Measurements from ENCODE around the gene TREH.

TREH gene

DNA sequence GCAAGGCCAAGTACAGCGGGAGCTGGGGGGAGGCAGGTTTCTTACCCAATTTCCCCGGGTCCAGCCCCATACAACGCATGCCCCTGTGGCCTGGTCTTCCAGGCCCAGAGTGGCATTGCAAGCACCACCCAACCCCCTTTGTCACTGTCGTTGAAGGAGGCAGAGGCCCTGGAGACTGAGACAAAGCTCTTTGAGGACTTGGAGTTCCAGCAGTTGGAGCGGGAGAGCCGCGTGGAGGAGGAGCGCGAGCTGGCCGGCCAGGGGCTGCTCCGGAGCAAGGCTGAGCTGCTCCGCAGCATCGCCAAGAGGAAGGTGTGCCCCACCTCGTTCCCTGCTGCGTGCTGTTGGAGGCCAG is 44.2 kb downstream of the TREH start:
- Mint-ChIP-seq H3K27me3 (ENCODE audit: low read depth, poor library complexity) (peaks cover 2% of the 10 kb centered on the region), H3K36me3 (ENCODE audit: low read depth) (peaks cover 32% of the 10 kb centered on the region), H3K9me3 (no peaks in the 10 kb centered on the region), H3K4me3 (peak overlapping the region; percentile 78), H3K4me1 (peaks cover 31% of the 10 kb centered on the region), H3K27ac (no peak overlapping the region)
- peak; percentile 41 for DNase-seq
- TF ChIP-seq, protein P1, sequence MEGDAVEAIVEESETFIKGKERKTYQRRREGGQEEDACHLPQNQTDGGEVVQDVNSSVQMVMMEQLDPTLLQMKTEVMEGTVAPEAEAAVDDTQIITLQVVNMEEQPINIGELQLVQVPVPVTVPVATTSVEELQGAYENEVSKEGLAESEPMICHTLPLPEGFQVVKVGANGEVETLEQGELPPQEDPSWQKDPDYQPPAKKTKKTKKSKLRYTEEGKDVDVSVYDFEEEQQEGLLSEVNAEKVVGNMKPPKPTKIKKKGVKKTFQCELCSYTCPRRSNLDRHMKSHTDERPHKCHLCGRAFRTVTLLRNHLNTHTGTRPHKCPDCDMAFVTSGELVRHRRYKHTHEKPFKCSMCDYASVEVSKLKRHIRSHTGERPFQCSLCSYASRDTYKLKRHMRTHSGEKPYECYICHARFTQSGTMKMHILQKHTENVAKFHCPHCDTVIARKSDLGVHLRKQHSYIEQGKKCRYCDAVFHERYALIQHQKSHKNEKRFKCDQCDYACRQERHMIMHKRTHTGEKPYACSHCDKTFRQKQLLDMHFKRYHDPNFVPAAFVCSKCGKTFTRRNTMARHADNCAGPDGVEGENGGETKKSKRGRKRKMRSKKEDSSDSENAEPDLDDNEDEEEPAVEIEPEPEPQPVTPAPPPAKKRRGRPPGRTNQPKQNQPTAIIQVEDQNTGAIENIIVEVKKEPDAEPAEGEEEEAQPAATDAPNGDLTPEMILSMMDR (IDR thresholded peaks at IDR 0.05), result no peak

DNA sequence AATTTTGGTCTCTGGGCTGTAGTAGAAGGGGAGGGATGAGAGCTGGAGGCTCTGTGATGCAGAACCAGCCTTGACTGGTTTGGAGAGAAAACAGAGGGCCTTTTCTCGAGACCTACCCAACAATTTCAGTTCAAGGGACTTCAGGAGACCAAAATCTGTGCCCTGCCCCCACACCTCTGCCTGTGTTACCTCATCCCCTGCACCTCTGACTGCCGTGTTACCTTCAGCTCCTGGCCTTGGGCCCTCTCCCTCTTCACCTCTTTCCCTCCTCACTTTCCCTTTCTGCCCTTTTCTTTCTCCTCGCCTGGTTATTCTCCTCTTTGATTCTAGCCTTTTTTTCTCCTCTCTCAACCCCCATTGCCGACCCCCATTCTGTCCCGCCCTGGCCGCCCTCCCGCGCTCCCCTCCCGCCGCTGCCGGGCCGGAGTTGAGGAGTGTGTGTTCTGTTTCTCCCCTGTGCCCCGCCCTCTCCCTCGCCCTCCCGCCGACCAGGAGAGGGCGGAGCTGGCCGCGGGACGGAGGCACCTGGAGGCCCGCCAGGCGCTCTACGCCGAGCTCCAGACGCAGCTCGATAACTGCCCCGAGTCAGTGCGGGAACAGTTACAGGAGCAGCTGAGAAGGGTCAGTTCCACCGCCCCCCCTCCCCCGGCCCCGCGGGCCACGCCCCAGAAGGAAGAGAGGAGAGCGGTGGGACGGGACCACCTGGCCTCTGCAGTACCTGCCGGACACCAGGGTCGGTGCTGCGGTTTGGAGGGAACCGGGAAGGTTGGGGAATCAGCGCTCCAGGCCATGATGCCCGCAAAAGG is 44.8 kb downstream of the TREH start:
- H3K27ac Mint-ChIP-seq, result no peak overlapping the region
- H3K4me3 Mint-ChIP-seq, result peak overlapping the region; percentile 78
- TF ChIP-seq, protein P1 (IDR thresholded peaks at IDR 0.05), result peak; percentile 18
- DNase-seq, result peak; percentile 79
- peaks cover 2% of the 10 kb centered on the region for H3K27me3 Mint-ChIP-seq (ENCODE audit: low read depth, poor library complexity)
- H3K36me3 Mint-ChIP-seq (ENCODE audit: low read depth), result peaks cover 32% of the 10 kb centered on the region
- peaks cover 31% of the 10 kb centered on the region for H3K4me1 Mint-ChIP-seq
- no peaks in the 10 kb centered on the region for H3K9me3 Mint-ChIP-seq

DNA sequence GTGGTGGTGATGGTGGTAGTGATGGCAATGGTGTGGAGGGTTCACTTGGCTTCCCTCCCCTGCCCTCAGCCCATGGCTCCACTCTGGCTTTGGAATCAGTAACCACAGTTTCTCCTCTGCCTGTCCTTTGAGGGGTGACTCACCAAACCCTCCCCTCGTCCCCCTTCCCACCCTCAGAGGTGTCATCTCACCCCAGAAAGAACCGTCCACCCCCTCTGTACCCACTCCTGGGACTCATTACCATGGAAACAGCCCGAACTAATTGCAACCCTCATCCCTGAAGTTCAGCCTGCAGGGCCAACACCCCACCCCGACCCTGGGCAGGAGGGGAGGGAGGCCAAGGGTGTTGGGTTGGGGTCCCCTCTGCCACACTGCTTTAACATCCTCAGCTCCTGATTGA is 45.5 kb downstream of the TREH start:
- Mint-ChIP-seq H3K4me1 (peaks cover 31% of the 10 kb centered on the region), H3K27ac (no peak overlapping the region), H3K27me3 (ENCODE audit: low read depth, poor library complexity) (peaks cover 6% of the 10 kb centered on the region), H3K4me3 (peak overlapping the region; percentile 78), H3K36me3 (ENCODE audit: low read depth) (peaks cover 34% of the 10 kb centered on the region), H3K9me3 (no peaks in the 10 kb centered on the region)
- TF ChIP-seq, protein P1 (IDR thresholded peaks at IDR 0.05), result no peak
- DNase-seq, result no peak

DNA sequence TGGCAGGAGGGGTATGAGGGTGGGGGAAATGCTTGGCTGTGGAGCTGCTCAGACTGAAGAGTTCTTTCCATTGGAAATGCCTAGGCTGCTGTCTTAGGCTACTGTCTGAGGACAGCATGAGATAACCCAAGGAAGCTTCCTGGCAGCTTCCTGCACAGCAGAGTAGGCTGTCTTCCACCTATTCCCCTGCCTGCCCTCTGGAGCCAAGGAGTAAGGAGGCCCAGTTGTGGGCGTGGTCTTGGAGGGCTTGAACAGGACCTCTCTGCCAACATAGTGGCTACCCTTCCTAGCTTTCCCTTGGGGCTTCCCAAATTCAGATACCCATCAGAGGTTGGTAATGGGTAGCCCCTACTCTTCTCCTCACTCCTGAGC is 46.1 kb downstream of the TREH start:
- TF ChIP-seq, protein P1 (IDR thresholded peaks at IDR 0.05), result no peak
- peaks cover 31% of the 10 kb centered on the region for H3K4me1 Mint-ChIP-seq
- peak overlapping the region; percentile 59 for H3K4me3 Mint-ChIP-seq

DNA sequence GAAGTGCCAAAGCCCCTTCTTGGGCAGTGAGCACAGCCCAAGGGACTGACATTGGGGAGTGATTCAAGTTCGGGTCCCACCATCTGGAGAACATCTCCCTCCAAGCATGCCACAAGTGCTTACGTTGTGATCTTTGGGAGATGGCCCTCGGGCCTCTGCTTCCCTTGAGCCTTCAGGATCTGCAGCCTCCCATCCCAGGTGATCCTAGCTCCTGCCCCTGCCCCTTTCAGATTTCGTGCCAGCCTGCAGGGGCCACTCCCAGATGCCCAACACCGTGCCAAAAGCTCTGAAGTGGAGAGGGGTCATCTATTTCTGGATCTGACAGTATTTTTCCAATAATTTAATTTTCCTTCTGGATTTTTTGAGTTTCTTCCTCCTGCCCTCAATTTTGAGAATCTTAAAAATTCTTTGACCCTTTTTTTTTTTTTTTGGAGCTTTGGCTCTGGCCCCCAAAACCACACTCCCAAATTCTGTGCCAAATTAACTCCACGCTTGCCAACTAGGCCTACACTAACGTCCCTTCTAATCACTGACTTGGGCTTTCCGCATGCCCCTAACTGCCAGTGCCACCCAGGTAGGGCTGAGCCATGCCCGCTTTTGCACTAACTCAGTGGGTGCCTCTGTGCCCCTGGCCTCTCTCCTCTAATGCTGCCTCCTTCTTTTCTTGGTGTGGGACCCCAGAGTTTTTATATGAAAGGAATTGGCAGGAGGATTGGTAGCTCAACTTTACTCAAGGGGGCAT is 46.7 kb downstream of the TREH start:
- Mint-ChIP-seq H3K4me1 (peaks cover 31% of the 10 kb centered on the region), H3K36me3 (ENCODE audit: low read depth) (peaks cover 42% of the 10 kb centered on the region), H3K27me3 (ENCODE audit: low read depth, poor library complexity) (peaks cover 6% of the 10 kb centered on the region), H3K27ac (no peak overlapping the region), H3K9me3 (no peaks in the 10 kb centered on the region), H3K4me3 (no peak overlapping the region)
- DNase-seq, result no peak
- TF ChIP-seq, protein P1 (IDR thresholded peaks at IDR 0.05), result no peak

More for the DNA sequence above, 46.1 kb downstream of the TREH start:
- DNase-seq, result no peak
- Mint-ChIP-seq H3K27ac (no peak overlapping the region), H3K9me3 (no peaks in the 10 kb centered on the region), H3K36me3 (ENCODE audit: low read depth) (peaks cover 39% of the 10 kb centered on the region), H3K27me3 (ENCODE audit: low read depth, poor library complexity) (peaks cover 6% of the 10 kb centered on the region)

Data from nephron progenitor cell (in vitro differentiated cells).